GM12873 (cell line): ENCODE results near the gene ME1.

ENCODE experiments used
- CTCF ChIP-seq: IDR thresholded peaks from 2 replicates; pipeline ENCODE4 v1.5.1; 2012; ENCODE audit warnings: low read depth, mild to moderate bottlenecking, moderate library complexity, low read length, control low read depth; ENCODE audit not compliant: insufficient read depth; ENCODE audit errors: missing control alignments

The ME1 gene

DNA sequence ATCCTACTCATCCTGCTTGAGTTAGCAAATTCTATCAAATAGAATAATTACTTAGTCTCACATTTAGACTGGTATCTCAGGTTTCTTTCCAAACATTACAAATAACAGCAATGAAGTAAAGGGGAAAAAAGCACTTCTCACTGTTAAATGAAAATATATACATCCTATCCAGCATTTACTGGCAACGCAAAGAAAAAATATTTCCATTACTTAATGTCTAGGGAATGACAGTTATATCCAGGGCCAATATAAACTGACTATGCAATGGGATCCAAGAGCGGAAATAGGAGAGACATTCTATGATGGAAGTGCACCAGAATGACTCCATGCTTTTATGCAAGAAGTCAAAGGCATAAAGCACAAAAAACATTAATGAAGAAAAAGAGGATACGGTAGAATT lies 60.3 kb downstream of the ME1 start:
- no peak for TF ChIP-seq CTCF

GRCh38 chr6:83369692-83370091 lies 61.2 kb downstream of the ME1 start:
- no peak for TF ChIP-seq CTCF

DNA sequence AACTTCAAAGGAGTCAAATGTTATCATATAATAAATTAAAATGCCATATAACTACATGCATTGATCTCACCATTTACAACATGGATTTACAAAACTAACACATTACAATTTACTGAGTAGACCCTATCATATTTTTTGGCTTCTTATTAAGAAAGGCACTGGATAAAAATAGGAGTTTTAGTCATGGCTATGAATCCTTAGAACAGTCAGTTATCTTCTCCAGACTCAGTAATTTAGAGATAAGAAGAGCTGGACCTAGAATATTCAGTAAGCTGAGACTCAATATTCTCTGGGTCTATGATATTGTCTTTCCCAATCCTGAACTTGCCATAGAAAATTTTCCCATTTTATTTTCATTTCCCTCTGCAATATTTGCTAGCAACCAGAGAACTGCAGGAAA lies 62.3 kb downstream of the ME1 start:
- no peak for TF ChIP-seq CTCF

- TF ChIP-seq CTCF: no peak
Observed at GRCh38 chr6:83367104-83367503, 63.7 kb downstream of the ME1 start.

DNA sequence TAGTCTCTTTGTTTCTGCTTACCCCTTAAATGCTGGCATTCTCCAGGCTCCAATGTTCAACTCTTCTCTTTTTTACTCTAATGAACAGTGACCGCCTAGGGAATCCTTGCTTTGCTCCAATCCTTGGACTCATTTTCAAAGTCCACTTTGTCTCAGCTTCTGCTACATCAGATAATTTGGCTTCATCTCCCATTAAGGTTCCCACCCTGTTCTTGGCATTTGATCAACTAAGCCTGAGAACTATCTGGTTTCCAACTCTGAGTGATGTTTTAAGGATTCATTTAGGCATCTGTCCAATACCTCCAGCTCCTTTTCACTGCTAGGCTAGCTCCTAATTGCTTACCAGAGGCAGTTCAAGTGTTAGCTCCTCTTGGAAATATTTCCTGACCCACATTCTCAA lies 64.9 kb downstream of the ME1 start:
- no peak for TF ChIP-seq CTCF

DNA sequence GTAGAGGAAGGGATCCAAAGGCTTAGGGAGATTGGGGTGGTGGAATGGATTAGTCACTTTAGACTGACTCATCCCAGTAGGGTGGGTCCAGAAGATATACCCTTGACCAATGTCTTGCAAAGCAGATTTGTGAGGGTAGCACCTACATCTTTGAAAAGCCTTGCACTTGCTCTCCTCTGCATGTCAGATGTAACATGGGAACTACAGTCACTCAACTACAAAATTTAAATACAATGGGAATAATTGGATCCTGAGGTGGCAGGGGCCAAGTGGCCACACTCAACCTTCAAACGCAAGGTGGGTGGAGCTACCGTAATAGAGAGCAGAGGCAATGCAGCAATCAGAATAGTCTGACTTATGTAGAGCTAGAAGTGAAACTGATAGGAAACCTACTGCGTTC lies 71.2 kb downstream of the ME1 start:
- TF ChIP-seq CTCF: no peak

DNA sequence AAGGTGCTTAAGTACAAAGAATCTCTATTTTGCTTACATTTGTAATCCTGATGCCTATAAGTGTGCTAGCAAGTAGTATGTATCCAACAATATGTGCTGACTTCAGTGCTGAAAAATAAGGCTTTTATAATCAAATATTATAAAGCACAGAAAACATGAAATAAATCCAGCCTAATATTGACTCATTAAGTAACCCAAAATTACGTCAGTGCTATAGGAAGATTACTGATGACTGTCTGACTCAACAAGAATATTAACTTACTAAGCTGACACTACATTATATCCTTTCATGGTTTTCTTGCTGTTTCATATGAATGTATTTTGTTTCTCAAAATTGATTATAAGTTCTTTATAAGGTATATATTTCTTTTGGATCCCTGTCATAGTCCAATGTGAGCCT lies 76.1 kb downstream of the ME1 start:
- TF ChIP-seq CTCF: no peak
